ENCODE results near the gene TMEM54. TPM values are rescaled to one million over a fixed set of nuclear protein-coding genes. Genes with fewer than 3 reads are reported as not detected.

TMEM54 gene
- total and polyA plus RNA-seq, 9 of the 15 experiments (the other 6 are each of a cell fraction or from before 2014, with no cell fraction given) = 1.00 to 16.2 (median 8.2) TPM

DNA sequence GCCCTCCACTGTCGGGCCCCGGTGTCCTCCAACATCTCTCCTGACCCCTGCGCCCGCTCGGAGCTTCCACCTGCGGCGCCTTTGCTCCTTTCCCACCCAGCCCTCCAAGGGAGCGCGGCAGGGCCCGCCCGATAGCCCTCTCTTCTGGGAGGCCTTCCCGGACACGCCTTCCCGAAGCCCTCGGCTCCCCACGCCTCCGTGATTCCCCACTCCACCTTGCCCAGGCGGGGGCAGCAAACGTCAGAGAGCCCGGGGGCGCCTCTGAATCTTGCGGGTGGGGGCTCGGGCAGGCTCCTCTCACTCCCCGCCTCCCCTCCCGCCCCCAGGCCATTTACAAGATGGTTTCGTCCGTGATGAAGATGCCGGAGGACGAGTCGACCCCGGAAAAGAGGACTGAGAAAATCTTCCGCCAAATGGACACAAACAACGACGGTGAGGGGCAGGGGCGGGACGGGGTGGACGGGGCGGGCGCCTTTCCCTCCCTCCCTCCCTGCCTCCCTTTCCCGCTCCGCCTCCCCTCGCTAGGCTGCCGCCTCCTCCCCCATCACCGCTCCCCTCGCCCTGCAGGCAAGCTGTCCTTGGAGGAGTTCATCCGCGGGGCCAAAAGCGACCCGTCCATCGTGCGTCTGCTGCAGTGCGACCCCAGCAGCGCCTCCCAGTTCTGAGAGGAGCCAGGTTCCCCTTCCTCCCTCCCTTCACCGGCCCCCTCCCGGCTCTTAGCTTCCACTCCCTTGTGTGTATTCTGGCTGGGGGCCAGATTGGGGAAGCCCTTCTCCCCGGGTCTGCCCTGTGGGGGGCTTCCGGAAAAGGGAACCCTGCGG is 7.8 kb downstream of the TMEM54 start (continued):
- TF ChIP-seq, protein P1, sequence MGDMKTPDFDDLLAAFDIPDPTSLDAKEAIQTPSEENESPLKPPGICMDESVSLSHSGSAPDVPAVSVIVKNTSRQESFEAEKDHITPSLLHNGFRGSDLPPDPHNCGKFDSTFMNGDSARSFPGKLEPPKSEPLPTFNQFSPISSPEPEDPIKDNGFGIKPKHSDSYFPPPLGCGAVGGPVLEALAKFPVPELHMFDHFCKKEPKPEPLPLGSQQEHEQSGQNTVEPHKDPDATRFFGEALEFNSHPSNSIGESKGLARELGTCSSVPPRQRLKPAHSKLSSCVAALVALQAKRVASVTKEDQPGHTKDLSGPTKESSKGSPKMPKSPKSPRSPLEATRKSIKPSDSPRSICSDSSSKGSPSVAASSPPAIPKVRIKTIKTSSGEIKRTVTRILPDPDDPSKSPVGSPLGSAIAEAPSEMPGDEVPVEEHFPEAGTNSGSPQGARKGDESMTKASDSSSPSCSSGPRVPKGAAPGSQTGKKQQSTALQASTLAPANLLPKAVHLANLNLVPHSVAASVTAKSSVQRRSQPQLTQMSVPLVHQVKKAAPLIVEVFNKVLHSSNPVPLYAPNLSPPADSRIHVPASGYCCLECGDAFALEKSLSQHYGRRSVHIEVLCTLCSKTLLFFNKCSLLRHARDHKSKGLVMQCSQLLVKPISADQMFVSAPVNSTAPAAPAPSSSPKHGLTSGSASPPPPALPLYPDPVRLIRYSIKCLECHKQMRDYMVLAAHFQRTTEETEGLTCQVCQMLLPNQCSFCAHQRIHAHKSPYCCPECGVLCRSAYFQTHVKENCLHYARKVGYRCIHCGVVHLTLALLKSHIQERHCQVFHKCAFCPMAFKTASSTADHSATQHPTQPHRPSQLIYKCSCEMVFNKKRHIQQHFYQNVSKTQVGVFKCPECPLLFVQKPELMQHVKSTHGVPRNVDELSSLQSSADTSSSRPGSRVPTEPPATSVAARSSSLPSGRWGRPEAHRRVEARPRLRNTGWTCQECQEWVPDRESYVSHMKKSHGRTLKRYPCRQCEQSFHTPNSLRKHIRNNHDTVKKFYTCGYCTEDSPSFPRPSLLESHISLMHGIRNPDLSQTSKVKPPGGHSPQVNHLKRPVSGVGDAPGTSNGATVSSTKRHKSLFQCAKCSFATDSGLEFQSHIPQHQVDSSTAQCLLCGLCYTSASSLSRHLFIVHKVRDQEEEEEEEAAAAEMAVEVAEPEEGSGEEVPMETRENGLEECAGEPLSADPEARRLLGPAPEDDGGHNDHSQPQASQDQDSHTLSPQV (IDR thresholded peaks at IDR 0.05) = no peak
- TF ChIP-seq NCOA1 (IDR thresholded peaks at IDR 0.05; ENCODE audit: low read depth) (no peak), CREM (IDR thresholded peaks at IDR 0.05; ENCODE audit: low read depth) (0 out of 2 replicates have a peak, but pooled peaks have one; percentile 21), SIX5 (IDR thresholded peaks at IDR 0.05; ENCODE audit: borderline replicate concordance in 1 of 2, insufficient read depth in 1 of 2, low read depth in 1 of 2, low read length in 2 of 2) (no peak), ZNF239 (CRISPR knock-in tag; IDR thresholded peaks at IDR 0.05) (no peak), CHD1 (IDR thresholded peaks at IDR 0.05; ENCODE audit: low read length) (no peak), ZNF133 (CRISPR knock-in tag; IDR thresholded peaks at IDR 0.05) (no peak)
- TF ChIP-seq, protein P2, sequence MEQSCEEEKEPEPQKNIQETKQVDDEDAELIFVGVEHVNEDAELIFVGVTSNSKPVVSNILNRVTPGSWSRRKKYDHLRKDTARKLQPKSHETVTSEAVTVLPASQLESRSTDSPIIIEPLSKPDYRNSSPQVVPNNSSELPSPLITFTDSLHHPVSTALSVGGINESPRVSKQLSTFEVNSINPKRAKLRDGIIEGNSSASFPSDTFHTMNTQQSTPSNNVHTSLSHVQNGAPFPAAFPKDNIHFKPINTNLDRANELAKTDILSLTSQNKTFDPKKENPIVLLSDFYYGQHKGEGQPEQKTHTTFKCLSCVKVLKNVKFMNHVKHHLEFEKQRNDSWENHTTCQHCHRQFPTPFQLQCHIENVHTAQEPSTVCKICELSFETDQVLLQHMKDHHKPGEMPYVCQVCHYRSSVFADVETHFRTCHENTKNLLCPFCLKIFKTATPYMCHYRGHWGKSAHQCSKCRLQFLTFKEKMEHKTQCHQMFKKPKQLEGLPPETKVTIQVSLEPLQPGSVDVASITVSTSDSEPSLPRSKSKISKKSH (CRISPR knock-in tag; IDR thresholded peaks at IDR 0.05) = no peak
- TF ChIP-seq, protein P3, sequence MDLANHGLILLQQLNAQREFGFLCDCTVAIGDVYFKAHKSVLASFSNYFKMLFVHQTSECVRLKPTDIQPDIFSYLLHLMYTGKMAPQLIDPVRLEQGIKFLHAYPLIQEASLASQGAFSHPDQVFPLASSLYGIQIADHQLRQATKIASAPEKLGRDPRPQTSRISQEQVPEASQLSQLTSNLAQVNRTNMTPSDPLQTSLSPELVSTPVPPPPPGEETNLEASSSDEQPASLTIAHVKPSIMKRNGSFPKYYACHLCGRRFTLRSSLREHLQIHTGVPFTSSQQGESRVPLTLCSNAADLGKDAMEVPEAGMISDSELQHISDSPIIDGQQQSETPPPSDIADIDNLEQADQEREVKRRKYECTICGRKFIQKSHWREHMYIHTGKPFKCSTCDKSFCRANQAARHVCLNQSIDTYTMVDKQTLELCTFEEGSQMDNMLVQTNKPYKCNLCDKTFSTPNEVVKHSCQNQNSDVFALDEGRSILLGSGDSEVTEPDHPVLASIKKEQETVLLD (IDR thresholded peaks at IDR 0.05) = no peak
- TF ChIP-seq, protein P4, sequence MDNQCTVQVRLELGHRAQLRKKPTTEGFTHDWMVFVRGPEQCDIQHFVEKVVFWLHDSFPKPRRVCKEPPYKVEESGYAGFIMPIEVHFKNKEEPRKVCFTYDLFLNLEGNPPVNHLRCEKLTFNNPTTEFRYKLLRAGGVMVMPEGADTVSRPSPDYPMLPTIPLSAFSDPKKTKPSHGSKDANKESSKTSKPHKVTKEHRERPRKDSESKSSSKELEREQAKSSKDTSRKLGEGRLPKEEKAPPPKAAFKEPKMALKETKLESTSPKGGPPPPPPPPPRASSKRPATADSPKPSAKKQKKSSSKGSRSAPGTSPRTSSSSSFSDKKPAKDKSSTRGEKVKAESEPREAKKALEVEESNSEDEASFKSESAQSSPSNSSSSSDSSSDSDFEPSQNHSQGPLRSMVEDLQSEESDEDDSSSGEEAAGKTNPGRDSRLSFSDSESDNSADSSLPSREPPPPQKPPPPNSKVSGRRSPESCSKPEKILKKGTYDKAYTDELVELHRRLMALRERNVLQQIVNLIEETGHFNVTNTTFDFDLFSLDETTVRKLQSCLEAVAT (IDR thresholded peaks at IDR 0.05) = no peak
- TF ChIP-seq, protein P5, sequence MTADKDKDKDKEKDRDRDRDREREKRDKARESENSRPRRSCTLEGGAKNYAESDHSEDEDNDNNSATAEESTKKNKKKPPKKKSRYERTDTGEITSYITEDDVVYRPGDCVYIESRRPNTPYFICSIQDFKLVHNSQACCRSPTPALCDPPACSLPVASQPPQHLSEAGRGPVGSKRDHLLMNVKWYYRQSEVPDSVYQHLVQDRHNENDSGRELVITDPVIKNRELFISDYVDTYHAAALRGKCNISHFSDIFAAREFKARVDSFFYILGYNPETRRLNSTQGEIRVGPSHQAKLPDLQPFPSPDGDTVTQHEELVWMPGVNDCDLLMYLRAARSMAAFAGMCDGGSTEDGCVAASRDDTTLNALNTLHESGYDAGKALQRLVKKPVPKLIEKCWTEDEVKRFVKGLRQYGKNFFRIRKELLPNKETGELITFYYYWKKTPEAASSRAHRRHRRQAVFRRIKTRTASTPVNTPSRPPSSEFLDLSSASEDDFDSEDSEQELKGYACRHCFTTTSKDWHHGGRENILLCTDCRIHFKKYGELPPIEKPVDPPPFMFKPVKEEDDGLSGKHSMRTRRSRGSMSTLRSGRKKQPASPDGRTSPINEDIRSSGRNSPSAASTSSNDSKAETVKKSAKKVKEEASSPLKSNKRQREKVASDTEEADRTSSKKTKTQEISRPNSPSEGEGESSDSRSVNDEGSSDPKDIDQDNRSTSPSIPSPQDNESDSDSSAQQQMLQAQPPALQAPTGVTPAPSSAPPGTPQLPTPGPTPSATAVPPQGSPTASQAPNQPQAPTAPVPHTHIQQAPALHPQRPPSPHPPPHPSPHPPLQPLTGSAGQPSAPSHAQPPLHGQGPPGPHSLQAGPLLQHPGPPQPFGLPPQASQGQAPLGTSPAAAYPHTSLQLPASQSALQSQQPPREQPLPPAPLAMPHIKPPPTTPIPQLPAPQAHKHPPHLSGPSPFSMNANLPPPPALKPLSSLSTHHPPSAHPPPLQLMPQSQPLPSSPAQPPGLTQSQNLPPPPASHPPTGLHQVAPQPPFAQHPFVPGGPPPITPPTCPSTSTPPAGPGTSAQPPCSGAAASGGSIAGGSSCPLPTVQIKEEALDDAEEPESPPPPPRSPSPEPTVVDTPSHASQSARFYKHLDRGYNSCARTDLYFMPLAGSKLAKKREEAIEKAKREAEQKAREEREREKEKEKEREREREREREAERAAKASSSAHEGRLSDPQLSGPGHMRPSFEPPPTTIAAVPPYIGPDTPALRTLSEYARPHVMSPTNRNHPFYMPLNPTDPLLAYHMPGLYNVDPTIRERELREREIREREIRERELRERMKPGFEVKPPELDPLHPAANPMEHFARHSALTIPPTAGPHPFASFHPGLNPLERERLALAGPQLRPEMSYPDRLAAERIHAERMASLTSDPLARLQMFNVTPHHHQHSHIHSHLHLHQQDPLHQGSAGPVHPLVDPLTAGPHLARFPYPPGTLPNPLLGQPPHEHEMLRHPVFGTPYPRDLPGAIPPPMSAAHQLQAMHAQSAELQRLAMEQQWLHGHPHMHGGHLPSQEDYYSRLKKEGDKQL (CRISPR knock-in tag; IDR thresholded peaks at IDR 0.05; ENCODE audit: borderline replicate concordance) = 0 out of 2 replicates have a peak, but pooled peaks have one; percentile 37

All from K562 (cell line).